Measurements from ENCODE around the gene DCAF12. TPM values are rescaled to one million over a fixed set of nuclear protein-coding genes. Genes with fewer than 3 reads are reported as not detected.

Gene DCAF12
- total RNA-seq, 2 experiments from 2014 or later = 5.4 to 5.9 TPM

GRCh38 chr9:34072410-34072809 lies 54.1 kb downstream of the DCAF12 start:
- Mint-ChIP-seq H3K9me3 (no peaks in the 10 kb centered on the region), H3K27me3 (no peaks in the 10 kb centered on the region), H3K4me3 (no peak overlapping the region), H3K36me3 (ENCODE audit: low read depth) (no peaks in the 10 kb centered on the region), H3K27ac (no peak overlapping the region), H3K4me1 (ENCODE audit: low read depth) (no peaks in the 10 kb centered on the region)
- H3K4me1 ChIP-seq (ENCODE audit: insufficient read depth, low read length) = peaks cover 3% of the 10 kb centered on the region
- H3K9me3 ChIP-seq (ENCODE audit: control insufficient read depth in 1 of 2, insufficient read depth in 1 of 2, low read length in 2 of 2) = no peaks in the 10 kb centered on the region
- ATAC-seq (ENCODE audit: poor library complexity) (no peak), DNase-seq (no peak)
- intact Hi-C loops (cut with DNase I, micrococcal nuclease) = loop anchor here (5.0 to 10.0 kb wide), 2 partner anchors 58 to 60 kb away; no protein-coding TSS in a partner anchor
- no peaks in the 10 kb centered on the region for H3K27me3 ChIP-seq (ENCODE audit: control insufficient read depth in 1 of 2, insufficient read depth in 2 of 2, low read length in 2 of 2)
- H3K4me3 ChIP-seq (ENCODE audit: low read length) = no peak overlapping the region
- H3K36me3 ChIP-seq (ENCODE audit: insufficient read depth, low read length) = no peaks in the 10 kb centered on the region
- POLR2A ChIA-PET = interaction anchor here (2.1 kb wide), 1 partner anchor 24 kb away, joined by 6 read pairs; the partner anchor contains the start of gene UBAP2
- H3K27ac ChIP-seq (ENCODE audit: low read depth in 1 of 2, low read length in 2 of 2) = no peak overlapping the region
- TF ChIP-seq, protein P1, sequence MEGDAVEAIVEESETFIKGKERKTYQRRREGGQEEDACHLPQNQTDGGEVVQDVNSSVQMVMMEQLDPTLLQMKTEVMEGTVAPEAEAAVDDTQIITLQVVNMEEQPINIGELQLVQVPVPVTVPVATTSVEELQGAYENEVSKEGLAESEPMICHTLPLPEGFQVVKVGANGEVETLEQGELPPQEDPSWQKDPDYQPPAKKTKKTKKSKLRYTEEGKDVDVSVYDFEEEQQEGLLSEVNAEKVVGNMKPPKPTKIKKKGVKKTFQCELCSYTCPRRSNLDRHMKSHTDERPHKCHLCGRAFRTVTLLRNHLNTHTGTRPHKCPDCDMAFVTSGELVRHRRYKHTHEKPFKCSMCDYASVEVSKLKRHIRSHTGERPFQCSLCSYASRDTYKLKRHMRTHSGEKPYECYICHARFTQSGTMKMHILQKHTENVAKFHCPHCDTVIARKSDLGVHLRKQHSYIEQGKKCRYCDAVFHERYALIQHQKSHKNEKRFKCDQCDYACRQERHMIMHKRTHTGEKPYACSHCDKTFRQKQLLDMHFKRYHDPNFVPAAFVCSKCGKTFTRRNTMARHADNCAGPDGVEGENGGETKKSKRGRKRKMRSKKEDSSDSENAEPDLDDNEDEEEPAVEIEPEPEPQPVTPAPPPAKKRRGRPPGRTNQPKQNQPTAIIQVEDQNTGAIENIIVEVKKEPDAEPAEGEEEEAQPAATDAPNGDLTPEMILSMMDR (IDR thresholded peaks at IDR 0.05) = no peak
- CTCF ChIA-PET = no interaction called here

GRCh38 chr9:34070606-34071324 lies 55.7 kb downstream of the DCAF12 start:
- DNase-seq (no peak), ATAC-seq (ENCODE audit: poor library complexity) (no peak)
- no peaks in the 10 kb centered on the region for H3K9me3 ChIP-seq (ENCODE audit: control insufficient read depth in 1 of 2, insufficient read depth in 1 of 2, low read length in 2 of 2)
- Mint-ChIP-seq H3K36me3 (ENCODE audit: low read depth) (no peaks in the 10 kb centered on the region), H3K4me3 (no peak overlapping the region), H3K27ac (no peak overlapping the region), H3K9me3 (no peaks in the 10 kb centered on the region), H3K27me3 (no peaks in the 10 kb centered on the region), H3K4me1 (ENCODE audit: low read depth) (no peaks in the 10 kb centered on the region)
- intact Hi-C loops (cut with DNase I, micrococcal nuclease) = loop anchor here (5.0 to 10.0 kb wide), 2 partner anchors 56 to 58 kb away; no protein-coding TSS in a partner anchor
- TF ChIP-seq, protein P1 (IDR thresholded peaks at IDR 0.05) = no peak
- POLR2A ChIA-PET = no interaction called here
- H3K36me3 ChIP-seq (ENCODE audit: insufficient read depth, low read length) = no peaks in the 10 kb centered on the region
- CTCF ChIA-PET = no interaction called here
- H3K4me3 ChIP-seq (ENCODE audit: low read length) = no peak overlapping the region
- no peak overlapping the region for H3K27ac ChIP-seq (ENCODE audit: low read depth in 1 of 2, low read length in 2 of 2)
- H3K4me1 ChIP-seq (ENCODE audit: insufficient read depth, low read length) = peaks cover 3% of the 10 kb centered on the region
- H3K27me3 ChIP-seq (ENCODE audit: control insufficient read depth in 1 of 2, insufficient read depth in 2 of 2, low read length in 2 of 2) = no peaks in the 10 kb centered on the region

DNA sequence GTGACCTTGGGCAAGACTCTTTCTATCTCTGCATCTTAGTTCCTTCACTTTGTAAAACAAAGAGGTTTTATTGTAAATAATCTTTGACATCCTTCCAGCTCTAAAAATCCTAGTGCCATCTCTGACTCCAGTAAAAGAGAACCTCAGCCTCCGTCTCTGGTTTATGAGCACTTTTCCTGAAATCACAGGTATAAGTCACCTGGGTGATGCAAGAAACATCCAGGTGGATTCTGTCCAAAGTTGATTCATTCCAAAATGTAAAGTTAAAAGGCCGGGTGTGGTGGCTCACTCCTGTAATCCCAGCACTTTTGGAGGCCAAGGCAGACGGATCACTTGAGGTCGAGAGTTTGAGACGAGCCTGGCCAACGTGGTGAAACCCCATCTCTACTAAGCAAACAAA lies 56.7 kb downstream of the DCAF12 start:
- Histone ChIP-seq H3K4me3 (ENCODE audit: low read length) (no peak overlapping the region), H3K4me1 (ENCODE audit: insufficient read depth, low read length) (peaks cover 3% of the 10 kb centered on the region), H3K27ac (ENCODE audit: low read depth in 1 of 2, low read length in 2 of 2) (no peak overlapping the region), H3K9me3 (ENCODE audit: control insufficient read depth in 1 of 2, insufficient read depth in 1 of 2, low read length in 2 of 2) (no peaks in the 10 kb centered on the region), H3K27me3 (ENCODE audit: control insufficient read depth in 1 of 2, insufficient read depth in 2 of 2, low read length in 2 of 2) (no peaks in the 10 kb centered on the region), H3K36me3 (ENCODE audit: insufficient read depth, low read length) (no peaks in the 10 kb centered on the region)
- H3K27ac Mint-ChIP-seq = no peak overlapping the region
- no peak overlapping the region for H3K4me3 Mint-ChIP-seq
- DNase-seq (no peak), ATAC-seq (ENCODE audit: poor library complexity) (no peak)
- H3K36me3 Mint-ChIP-seq (ENCODE audit: low read depth) = no peaks in the 10 kb centered on the region
- intact Hi-C loops (cut with DNase I, micrococcal nuclease) = loop anchor here (5.0 to 10.0 kb wide), 2 partner anchors 55 to 58 kb away; no protein-coding TSS in a partner anchor
- H3K4me1 Mint-ChIP-seq (ENCODE audit: low read depth) = no peaks in the 10 kb centered on the region
- no peaks in the 10 kb centered on the region for H3K9me3 Mint-ChIP-seq
- no peaks in the 10 kb centered on the region for H3K27me3 Mint-ChIP-seq
- TF ChIP-seq, protein P1 (IDR thresholded peaks at IDR 0.05) = no peak
- CTCF ChIA-PET = no interaction called here
- POLR2A ChIA-PET = no interaction called here

Measured in CD4-positive, alpha-beta T cell (primary cell).